Measurements from ENCODE around the gene MDM2.

- TF ChIP-seq SIN3A (IDR thresholded peaks at IDR 0.05; ENCODE audit: borderline replicate concordance, insufficient read depth, low read length) (no peak), POLR2AphosphoS5 (IDR thresholded peaks at IDR 0.05; ENCODE audit: low read depth, low read length) (no peak), TAF1 (IDR thresholded peaks at IDR 0.05; ENCODE audit: borderline replicate concordance, insufficient read depth, low read length) (no peak)
Measured at GRCh38 chr12:68793975-68794652, 13.9 kb upstream of the MDM2 start.

Data from PFSK-1 (cell line).